Measurements from ENCODE around the gene ITSN2.

The ITSN2 gene

DNA sequence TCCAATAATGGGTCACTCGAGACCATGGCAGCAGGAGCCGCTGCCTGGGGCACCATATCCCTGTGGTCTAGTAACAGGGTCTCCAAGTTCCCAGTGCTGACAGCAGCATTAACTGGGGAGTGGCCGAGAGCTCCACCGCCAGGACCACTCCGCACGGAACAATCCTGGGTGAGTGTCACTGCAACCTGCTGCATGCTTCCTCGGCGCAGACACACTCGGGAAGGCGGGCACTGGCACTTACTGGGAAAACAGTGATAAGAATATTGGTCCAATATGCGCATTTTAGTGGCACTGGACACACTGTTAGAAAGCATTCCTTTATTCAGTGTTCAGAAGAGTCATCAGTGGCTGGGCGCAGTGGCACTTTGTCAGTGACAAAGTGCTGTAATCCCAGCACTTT lies 155.8 kb downstream of the ITSN2 start (continued):
- TF ChIP-seq RARB (CRISPR knock-in tag; IDR thresholded peaks at IDR 0.05) (no peak), ZNF8 (CRISPR knock-in tag; IDR thresholded peaks at IDR 0.05) (no peak), ZFP30 (CRISPR knock-in tag; IDR thresholded peaks at IDR 0.05) (no peak), ZNF565 (CRISPR knock-in tag; conservative IDR thresholded peaks at IDR 0.05; ENCODE audit: low read depth) (no peak)

DNA sequence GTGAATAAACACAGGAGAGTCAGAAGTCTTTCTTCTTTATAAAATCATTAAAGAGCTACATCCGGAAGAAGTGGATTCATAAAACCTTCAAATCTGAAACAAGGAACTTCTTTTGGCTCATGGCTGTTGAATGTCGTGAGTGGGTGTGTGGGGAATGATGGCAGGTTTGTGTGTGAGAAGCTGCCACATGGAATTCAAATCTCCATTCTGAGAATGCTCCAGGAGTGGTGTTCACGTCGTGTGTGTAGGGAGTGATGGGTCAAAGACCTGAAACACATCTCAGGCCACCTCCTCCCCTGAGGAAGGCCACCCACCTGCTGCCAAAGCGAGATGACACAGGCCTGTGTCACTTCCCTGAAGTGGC lies 156.6 kb downstream of the ITSN2 start:
- ATAC-seq = no peak
- TF ChIP-seq GLIS3 (CRISPR knock-in tag; IDR thresholded peaks at IDR 0.05) (no peak), ISL1 (CRISPR knock-in tag; IDR thresholded peaks at IDR 0.05) (no peak), SNAI2 (CRISPR knock-in tag; IDR thresholded peaks at IDR 0.05) (no peak), TCF4 (CRISPR knock-in tag; IDR thresholded peaks at IDR 0.05; ENCODE audit: borderline replicate concordance) (no peak), ARNTL (CRISPR knock-in tag; IDR thresholded peaks at IDR 0.05; ENCODE audit: borderline replicate concordance, low read depth) (no peak), CSDC2 (CRISPR knock-in tag; IDR thresholded peaks at IDR 0.05) (no peak), BACH2 (CRISPR knock-in tag; IDR thresholded peaks at IDR 0.05; ENCODE audit: borderline replicate concordance) (no peak), PPARA (CRISPR knock-in tag; IDR thresholded peaks at IDR 0.05; ENCODE audit: borderline replicate concordance) (no peak), ZFP3 (CRISPR knock-in tag; IDR thresholded peaks at IDR 0.05) (no peak), ZNF70 (CRISPR knock-in tag; IDR thresholded peaks at IDR 0.05) (no peak)
- TF ChIP-seq, protein P1, sequence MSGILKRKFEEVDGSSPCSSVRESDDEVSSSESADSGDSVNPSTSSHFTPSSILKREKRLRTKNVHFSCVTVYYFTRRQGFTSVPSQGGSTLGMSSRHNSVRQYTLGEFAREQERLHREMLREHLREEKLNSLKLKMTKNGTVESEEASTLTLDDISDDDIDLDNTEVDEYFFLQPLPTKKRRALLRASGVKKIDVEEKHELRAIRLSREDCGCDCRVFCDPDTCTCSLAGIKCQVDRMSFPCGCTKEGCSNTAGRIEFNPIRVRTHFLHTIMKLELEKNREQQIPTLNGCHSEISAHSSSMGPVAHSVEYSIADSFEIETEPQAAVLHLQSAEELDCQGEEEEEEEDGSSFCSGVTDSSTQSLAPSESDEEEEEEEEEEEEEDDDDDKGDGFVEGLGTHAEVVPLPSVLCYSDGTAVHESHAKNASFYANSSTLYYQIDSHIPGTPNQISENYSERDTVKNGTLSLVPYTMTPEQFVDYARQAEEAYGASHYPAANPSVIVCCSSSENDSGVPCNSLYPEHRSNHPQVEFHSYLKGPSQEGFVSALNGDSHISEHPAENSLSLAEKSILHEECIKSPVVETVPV (CRISPR knock-in tag; IDR thresholded peaks at IDR 0.05) = no peak
- TF ChIP-seq, protein P2, sequence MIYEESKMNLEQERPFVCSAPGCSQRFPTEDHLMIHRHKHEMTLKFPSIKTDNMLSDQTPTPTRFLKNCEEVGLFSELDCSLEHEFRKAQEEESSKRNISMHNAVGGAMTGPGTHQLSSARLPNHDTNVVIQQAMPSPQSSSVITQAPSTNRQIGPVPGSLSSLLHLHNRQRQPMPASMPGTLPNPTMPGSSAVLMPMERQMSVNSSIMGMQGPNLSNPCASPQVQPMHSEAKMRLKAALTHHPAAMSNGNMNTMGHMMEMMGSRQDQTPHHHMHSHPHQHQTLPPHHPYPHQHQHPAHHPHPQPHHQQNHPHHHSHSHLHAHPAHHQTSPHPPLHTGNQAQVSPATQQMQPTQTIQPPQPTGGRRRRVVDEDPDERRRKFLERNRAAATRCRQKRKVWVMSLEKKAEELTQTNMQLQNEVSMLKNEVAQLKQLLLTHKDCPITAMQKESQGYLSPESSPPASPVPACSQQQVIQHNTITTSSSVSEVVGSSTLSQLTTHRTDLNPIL (CRISPR knock-in tag; IDR thresholded peaks at IDR 0.05; ENCODE audit: low read depth) = no peak

DNA sequence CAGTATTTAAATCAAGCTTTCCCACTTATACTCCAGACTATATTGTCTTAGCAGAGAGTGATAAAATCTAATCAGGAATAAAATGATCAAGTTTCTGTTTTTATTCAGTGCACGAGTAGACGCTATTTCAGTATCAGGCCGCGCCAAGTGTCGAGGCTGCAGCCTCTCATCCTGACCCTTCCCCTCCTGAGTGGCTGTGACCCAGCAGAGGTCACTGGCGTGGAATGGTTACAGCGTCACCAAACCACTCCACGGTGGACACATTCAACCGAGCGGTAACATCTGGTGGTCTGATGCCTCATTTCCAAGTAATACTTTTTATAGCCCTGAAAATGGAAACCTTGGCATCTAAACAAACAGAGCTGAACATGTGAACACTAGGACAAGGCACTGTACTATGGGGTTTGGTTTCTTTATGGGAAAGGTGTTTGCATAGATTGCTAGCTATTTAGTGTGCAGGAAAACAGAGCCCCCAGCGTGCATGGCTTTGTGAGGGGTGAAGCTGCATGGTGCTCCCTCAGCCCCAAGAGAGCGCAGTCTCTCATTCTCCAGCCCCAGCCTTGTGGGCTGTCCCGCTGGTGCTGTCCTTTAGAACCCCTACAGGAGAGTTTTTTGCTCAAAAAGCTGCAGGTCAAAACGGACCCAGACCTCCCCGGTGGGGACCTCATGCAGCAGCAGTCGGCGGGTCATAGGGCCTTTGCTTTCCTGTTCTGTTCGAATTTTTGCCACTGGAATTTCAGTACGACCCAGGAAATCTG lies 157.1 kb downstream of the ITSN2 start:
- TF ChIP-seq ARNTL (CRISPR knock-in tag; IDR thresholded peaks at IDR 0.05; ENCODE audit: borderline replicate concordance, low read depth) = no peak
- ATAC-seq = no peak

DNA sequence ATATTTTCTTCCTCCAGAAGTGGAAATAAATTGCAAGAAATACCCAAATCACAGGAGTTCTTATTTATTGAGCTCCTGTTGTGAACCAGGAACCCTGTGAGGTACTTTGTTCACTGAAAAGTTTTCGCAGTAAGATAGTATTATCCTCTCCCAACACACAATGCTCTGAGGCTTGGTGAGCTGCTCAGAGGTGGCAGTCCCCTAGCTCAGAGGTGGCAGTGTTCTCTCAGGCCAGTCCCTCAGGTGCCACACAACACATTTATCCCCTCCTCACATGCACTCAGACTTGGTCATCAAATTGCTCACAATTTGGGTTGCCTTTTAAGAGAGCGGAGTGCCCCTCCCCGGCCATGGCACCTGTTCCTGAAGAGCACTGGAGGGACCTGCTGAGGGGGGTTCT lies 159.5 kb downstream of the ITSN2 start:
- no peak for ATAC-seq

More for the DNA sequence above, 159.5 kb downstream of the ITSN2 start:
- TF ChIP-seq, protein P3, sequence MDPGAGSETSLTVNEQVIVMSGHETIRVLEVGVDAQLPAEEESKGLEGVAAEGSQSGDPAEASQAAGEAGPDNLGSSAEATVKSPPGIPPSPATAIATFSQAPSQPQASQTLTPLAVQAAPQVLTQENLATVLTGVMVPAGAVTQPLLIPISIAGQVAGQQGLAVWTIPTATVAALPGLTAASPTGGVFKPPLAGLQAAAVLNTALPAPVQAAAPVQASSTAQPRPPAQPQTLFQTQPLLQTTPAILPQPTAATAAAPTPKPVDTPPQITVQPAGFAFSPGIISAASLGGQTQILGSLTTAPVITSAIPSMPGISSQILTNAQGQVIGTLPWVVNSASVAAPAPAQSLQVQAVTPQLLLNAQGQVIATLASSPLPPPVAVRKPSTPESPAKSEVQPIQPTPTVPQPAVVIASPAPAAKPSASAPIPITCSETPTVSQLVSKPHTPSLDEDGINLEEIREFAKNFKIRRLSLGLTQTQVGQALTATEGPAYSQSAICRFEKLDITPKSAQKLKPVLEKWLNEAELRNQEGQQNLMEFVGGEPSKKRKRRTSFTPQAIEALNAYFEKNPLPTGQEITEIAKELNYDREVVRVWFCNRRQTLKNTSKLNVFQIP (CRISPR knock-in tag; IDR thresholded peaks at IDR 0.05; ENCODE audit: borderline replicate concordance, low read depth) = no peak
- no peak for TF ChIP-seq SNAI2 (CRISPR knock-in tag; IDR thresholded peaks at IDR 0.05)
- TF ChIP-seq CSDC2 (CRISPR knock-in tag; IDR thresholded peaks at IDR 0.05) = no peak
- TF ChIP-seq ISL1 (CRISPR knock-in tag; IDR thresholded peaks at IDR 0.05) = no peak
- no peak for TF ChIP-seq ZNF565 (CRISPR knock-in tag; conservative IDR thresholded peaks at IDR 0.05; ENCODE audit: low read depth)
- TF ChIP-seq, protein P1 (CRISPR knock-in tag; IDR thresholded peaks at IDR 0.05) = no peak
- TF ChIP-seq, protein P2 (CRISPR knock-in tag; IDR thresholded peaks at IDR 0.05; ENCODE audit: low read depth) = no peak
- TF ChIP-seq, protein P4, sequence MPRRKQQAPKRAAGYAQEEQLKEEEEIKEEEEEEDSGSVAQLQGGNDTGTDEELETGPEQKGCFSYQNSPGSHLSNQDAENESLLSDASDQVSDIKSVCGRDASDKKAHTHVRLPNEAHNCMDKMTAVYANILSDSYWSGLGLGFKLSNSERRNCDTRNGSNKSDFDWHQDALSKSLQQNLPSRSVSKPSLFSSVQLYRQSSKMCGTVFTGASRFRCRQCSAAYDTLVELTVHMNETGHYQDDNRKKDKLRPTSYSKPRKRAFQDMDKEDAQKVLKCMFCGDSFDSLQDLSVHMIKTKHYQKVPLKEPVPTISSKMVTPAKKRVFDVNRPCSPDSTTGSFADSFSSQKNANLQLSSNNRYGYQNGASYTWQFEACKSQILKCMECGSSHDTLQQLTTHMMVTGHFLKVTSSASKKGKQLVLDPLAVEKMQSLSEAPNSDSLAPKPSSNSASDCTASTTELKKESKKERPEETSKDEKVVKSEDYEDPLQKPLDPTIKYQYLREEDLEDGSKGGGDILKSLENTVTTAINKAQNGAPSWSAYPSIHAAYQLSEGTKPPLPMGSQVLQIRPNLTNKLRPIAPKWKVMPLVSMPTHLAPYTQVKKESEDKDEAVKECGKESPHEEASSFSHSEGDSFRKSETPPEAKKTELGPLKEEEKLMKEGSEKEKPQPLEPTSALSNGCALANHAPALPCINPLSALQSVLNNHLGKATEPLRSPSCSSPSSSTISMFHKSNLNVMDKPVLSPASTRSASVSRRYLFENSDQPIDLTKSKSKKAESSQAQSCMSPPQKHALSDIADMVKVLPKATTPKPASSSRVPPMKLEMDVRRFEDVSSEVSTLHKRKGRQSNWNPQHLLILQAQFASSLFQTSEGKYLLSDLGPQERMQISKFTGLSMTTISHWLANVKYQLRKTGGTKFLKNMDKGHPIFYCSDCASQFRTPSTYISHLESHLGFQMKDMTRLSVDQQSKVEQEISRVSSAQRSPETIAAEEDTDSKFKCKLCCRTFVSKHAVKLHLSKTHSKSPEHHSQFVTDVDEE (CRISPR knock-in tag; IDR thresholded peaks at IDR 0.05) = no peak
- TF ChIP-seq ZC3H10 (CRISPR knock-in tag; IDR thresholded peaks at IDR 0.05) = no peak
- no peak for TF ChIP-seq TCF4 (CRISPR knock-in tag; IDR thresholded peaks at IDR 0.05; ENCODE audit: borderline replicate concordance)
- TF ChIP-seq GLIS3 (CRISPR knock-in tag; IDR thresholded peaks at IDR 0.05) = no peak
- TF ChIP-seq PPARA (CRISPR knock-in tag; IDR thresholded peaks at IDR 0.05; ENCODE audit: borderline replicate concordance) = no peak
- no peak for TF ChIP-seq BACH2 (CRISPR knock-in tag; IDR thresholded peaks at IDR 0.05; ENCODE audit: borderline replicate concordance)
- TF ChIP-seq ZNF70 (CRISPR knock-in tag; IDR thresholded peaks at IDR 0.05) = no peak
- no peak for TF ChIP-seq ZNF8 (CRISPR knock-in tag; IDR thresholded peaks at IDR 0.05)
- no peak for TF ChIP-seq ZFP3 (CRISPR knock-in tag; IDR thresholded peaks at IDR 0.05)
- TF ChIP-seq ESRRG (CRISPR knock-in tag; IDR thresholded peaks at IDR 0.05) = no peak
- TF ChIP-seq, protein P5, sequence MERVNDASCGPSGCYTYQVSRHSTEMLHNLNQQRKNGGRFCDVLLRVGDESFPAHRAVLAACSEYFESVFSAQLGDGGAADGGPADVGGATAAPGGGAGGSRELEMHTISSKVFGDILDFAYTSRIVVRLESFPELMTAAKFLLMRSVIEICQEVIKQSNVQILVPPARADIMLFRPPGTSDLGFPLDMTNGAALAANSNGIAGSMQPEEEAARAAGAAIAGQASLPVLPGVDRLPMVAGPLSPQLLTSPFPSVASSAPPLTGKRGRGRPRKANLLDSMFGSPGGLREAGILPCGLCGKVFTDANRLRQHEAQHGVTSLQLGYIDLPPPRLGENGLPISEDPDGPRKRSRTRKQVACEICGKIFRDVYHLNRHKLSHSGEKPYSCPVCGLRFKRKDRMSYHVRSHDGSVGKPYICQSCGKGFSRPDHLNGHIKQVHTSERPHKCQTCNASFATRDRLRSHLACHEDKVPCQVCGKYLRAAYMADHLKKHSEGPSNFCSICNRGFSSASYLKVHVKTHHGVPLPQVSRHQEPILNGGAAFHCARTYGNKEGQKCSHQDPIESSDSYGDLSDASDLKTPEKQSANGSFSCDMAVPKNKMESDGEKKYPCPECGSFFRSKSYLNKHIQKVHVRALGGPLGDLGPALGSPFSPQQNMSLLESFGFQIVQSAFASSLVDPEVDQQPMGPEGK (CRISPR knock-in tag; IDR thresholded peaks at IDR 0.05; ENCODE audit: borderline replicate concordance) = no peak
- TF ChIP-seq ARNTL (CRISPR knock-in tag; IDR thresholded peaks at IDR 0.05; ENCODE audit: borderline replicate concordance, low read depth) = no peak
- TF ChIP-seq ZFP30 (CRISPR knock-in tag; IDR thresholded peaks at IDR 0.05) = no peak
